ENCODE results near the gene RYR1. TPM values are rescaled to one million over a fixed set of nuclear protein-coding genes. Genes with fewer than 3 reads are reported as not detected.

RYR1 gene
- total and polyA plus RNA-seq, 2 of the 8 experiments (the other 6 are each of a cell fraction or from before 2014, with no cell fraction given), result 5.8 to 11.8 TPM

DNA sequence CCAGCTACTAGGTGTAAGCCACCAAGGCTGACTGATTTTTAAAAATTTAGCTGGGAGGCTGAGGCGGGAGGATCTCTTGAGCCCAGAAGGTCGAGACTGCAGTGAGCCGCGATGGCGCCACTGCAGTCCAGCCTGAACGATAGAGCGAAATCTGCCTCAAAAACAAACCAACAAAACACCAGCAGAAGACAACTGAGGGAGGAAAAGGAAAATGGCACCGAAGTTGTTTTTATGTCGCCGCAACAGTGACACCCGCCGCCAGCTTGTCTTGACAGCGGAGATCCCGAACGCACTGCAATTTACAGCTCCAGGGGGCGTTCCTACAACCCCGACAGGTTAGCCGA is 30.9 kb upstream of the RYR1 start:
- H3K27ac ChIP-seq (ENCODE audit: low read depth, low read length), result no peak overlapping the region
- H4K5ac ChIP-seq (ENCODE audit: insufficient read length, low read depth, low read length), result no peak overlapping the region
- H2BK15ac ChIP-seq (ENCODE audit: low read length), result no peak overlapping the region
- no peaks in the 10 kb centered on the region for H4K20me1 ChIP-seq (replicated peaks in 1 of 2; ENCODE audit: control insufficient read depth in 1 of 2, insufficient read depth in 2 of 2, low read length in 2 of 2)
- no peak overlapping the region for H2AK5ac ChIP-seq (ENCODE audit: low read depth, low read length)
- H4K91ac ChIP-seq (replicated peaks; ENCODE audit: insufficient read length, low read length), result no peak overlapping the region
- no peak overlapping the region for H3K4ac ChIP-seq (replicated peaks; ENCODE audit: insufficient read length, low read depth, low read length)
- H2BK20ac ChIP-seq (ENCODE audit: low read length), result no peak overlapping the region
- H3K4me2 ChIP-seq (ENCODE audit: insufficient read depth in 1 of 2, low read depth in 2 of 2, low read length in 2 of 2), result peak overlapping the region; percentile 46 to 59; a peak in 3 of 4 replicates
- WGBS, 2 experiments (ENCODE audit: extremely low coverage in 1 of 2, insufficient coverage in 1 of 2, insufficient read length in 1 of 2, insufficient replicate concordance in 2 of 2, low coverage in 1 of 2, low lambda C conversion rate in 2 of 2, missing lambda C conversion rate in 1 of 2), result 15% methylated on average over 18 of the region's 18 CpGs; no CpG with 5 or more reads in 1 of the 2 experiments
- no peaks in the 10 kb centered on the region for H3K9me3 ChIP-seq (ENCODE audit: insufficient read depth in 2 of 2, low read depth in 1 of 2, low read length in 1 of 2)
- FAIRE-seq (no peak), DNase-seq (ENCODE audit: low read depth in 1 of 2, low spot score in 2 of 2) (no peak)
- no peak overlapping the region for H2BK5ac ChIP-seq (ENCODE audit: low read depth, low read length)
- peak overlapping the region; percentile 40; the same call in 1 of the 2 replicates for H2AFZ ChIP-seq (ENCODE audit: low read length)
- TF ChIP-seq SIN3A (conservative IDR thresholded peaks at IDR 0.05 in 1 of 2, IDR thresholded peaks at IDR 0.05 in 1 of 2; ENCODE audit: low read depth in 1 of 2, low read length in 2 of 2), result peak; percentile 86 to 94; a peak in 2 of 4 replicates
- TF ChIP-seq CREB1 (IDR thresholded peaks at IDR 0.05), result peak; percentile 59
- no peak for TF ChIP-seq MAFK (IDR thresholded peaks at IDR 0.05; ENCODE audit: low read depth, low read length)
- peak; percentile 11; the same call in 1 of the 2 replicates for TF ChIP-seq YY1 (IDR thresholded peaks at IDR 0.05; ENCODE audit: low read depth, low read length)
- TF ChIP-seq, protein P1, sequence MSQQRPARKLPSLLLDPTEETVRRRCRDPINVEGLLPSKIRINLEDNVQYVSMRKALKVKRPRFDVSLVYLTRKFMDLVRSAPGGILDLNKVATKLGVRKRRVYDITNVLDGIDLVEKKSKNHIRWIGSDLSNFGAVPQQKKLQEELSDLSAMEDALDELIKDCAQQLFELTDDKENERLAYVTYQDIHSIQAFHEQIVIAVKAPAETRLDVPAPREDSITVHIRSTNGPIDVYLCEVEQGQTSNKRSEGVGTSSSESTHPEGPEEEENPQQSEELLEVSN (IDR thresholded peaks at IDR 0.05), result no peak
- no peak for TF ChIP-seq CBX8 (IDR thresholded peaks at IDR 0.05; ENCODE audit: borderline replicate concordance, low read depth, low read length)
- TF ChIP-seq RBBP5 (IDR thresholded peaks at IDR 0.05; ENCODE audit: borderline replicate concordance, low read depth, low read length), result peak; percentile 3; the same call in 1 of the 2 replicates
- TF ChIP-seq RXRA (IDR thresholded peaks at IDR 0.05; ENCODE audit: insufficient read depth, low read depth, low read length), result no peak
- POLR2A ChIA-PET (ENCODE audit: partially characterized antibody), result interaction anchor here (0.8 to 6.1 kb wide), 14 partner anchors 13 to 528 kb away, joined by 3 to 38 read pairs (median 4); partner anchors contain the start of genes GGN, MRPS12, SARS2 and SPRED3
- no peak overlapping the region for H3K56ac ChIP-seq (replicated peaks; ENCODE audit: insufficient read length, low read depth, low read length)
- H3K79me2 ChIP-seq (ENCODE audit: control insufficient read depth in 1 of 2, insufficient read depth in 2 of 2, low read length in 2 of 2), result no peaks in the 10 kb centered on the region
- H3K23me2 ChIP-seq (ENCODE audit: low read depth, low read length), result peaks cover 5% of the 10 kb centered on the region; the same call in 1 of the 2 replicates
- no peak overlapping the region for H2BK120ac ChIP-seq (replicated peaks; ENCODE audit: low read depth, low read length)
- no peaks in the 10 kb centered on the region for H3K79me1 ChIP-seq (ENCODE audit: low read depth, low read length)
- H3K23ac ChIP-seq (ENCODE audit: insufficient read length), result no peak overlapping the region
- H3K4me1 ChIP-seq (replicated peaks in 1 of 4; ENCODE audit: control insufficient read depth in 3 of 4, insufficient read depth in 4 of 4, low read length in 3 of 4), result no peaks in the 10 kb centered on the region; a peak in 2 of 7 replicates
- no peak overlapping the region for H3K14ac ChIP-seq (ENCODE audit: insufficient read length)
- no peak overlapping the region for H3K9ac ChIP-seq (replicated peaks in 1 of 4; ENCODE audit: extremely low read depth in 1 of 4, low read depth in 3 of 4, low read length in 3 of 4)
- peak overlapping the region in 2 of 4 experiments; percentile 18 to 52; a peak in 4 of 8 replicates for H3K4me3 ChIP-seq (ENCODE audit: extremely low read depth in 1 of 4, insufficient read depth in 2 of 4, low read depth in 3 of 4, low read length in 4 of 4)
- no peaks in the 10 kb centered on the region for H3K36me3 ChIP-seq (ENCODE audit: control insufficient read depth in 2 of 4, insufficient read depth in 4 of 4, low read length in 3 of 4)
- peaks cover 2 to 42% (median 34%) of the 10 kb centered on the region in 4 experiments for H3K27me3 ChIP-seq (replicated peaks in 1 of 4; ENCODE audit: control insufficient read depth in 3 of 4, extremely low read depth in 1 of 4, insufficient read depth in 3 of 4, low read length in 3 of 4)
- CTCF ChIA-PET (ENCODE audit: partially characterized antibody), result interaction anchor here (0.6 to 4.2 kb wide), 38 partner anchors 9 to 575 kb away, joined by 3 to 35 read pairs (median 5); partner anchors contain the start of genes MAP4K1 and RASGRP4
- H3K18ac ChIP-seq (ENCODE audit: extremely low read depth, low read length), result no peak overlapping the region
- no peak overlapping the region for H2BK12ac ChIP-seq (ENCODE audit: low read depth, low read length)
- peak overlapping the region; percentile 65; the same call in 1 of the 2 replicates for H4K8ac ChIP-seq (ENCODE audit: extremely low read depth, insufficient read depth, low read length)
